HFFc6 (cell line): ENCODE results near the gene KLLN. TPM values are rescaled to one million over a fixed set of nuclear protein-coding genes. Genes with fewer than 3 reads are reported as not detected.
"Not testable (repeated sequence)": the region's sequence is repeated elsewhere in the genome, so short reads cannot be mapped to it uniquely, and the experiment has no call there.

Experiments
- DNase-seq: peaks from one replicate; pipeline ENCODE4 v3.0.0-alpha.2; 2018
- H3K27ac Mint-ChIP-seq: 2 replicates; pipeline ENCODE4 v1.8.0; 2020; ENCODE audit warnings: mild to moderate bottlenecking, mixed read lengths
- H3K27me3 Mint-ChIP-seq: 2 replicates; pipeline ENCODE4 v1.8.0; 2021; ENCODE audit warnings: mild to moderate bottlenecking, moderate library complexity, mixed read lengths; ENCODE audit not compliant: insufficient read depth
- H3K36me3 Mint-ChIP-seq: 2 replicates; pipeline ENCODE4 v1.8.0; 2021; ENCODE audit warnings: low read depth, mixed read lengths
- H3K4me1 Mint-ChIP-seq: 2 replicates; pipeline ENCODE4 v1.8.0; 2020; ENCODE audit warnings: low read depth, mixed read lengths
- H3K4me3 Mint-ChIP-seq: 2 replicates; pipeline ENCODE4 v1.8.0; 2020; ENCODE audit warnings: mild to moderate bottlenecking, moderate library complexity, mixed read lengths
- H3K9me3 Mint-ChIP-seq: 2 replicates; pipeline ENCODE4 v1.8.0; 2020; ENCODE audit warnings: mild to moderate bottlenecking, mixed read lengths
- CTCF ChIP-seq: fragments of 200-600 bp; sonication (generic); IDR thresholded peaks from 2 replicates; pipeline ENCODE4 v1.5.0; 2021; ENCODE audit warnings: antibody characterized with exemption, mild to moderate bottlenecking
- long read RNA-seq: library from polyadenylated mRNA; unstranded; transcript quantifications from one replicate; pipeline ENCODE4 v2.0.0, GENCODE V29; 2019
- total RNA-seq, 6 experiments: library from RNA; stranded (reverse); fragmentation: NEBNext Ultra II Directional; extraction: Animal tissue kit (Norgen Biotek cat#: 25700); gene quantifications; 2 replicates in 1 of 6; 3 replicates in 5 of 6; pipeline ENCODE4 v1.2.3, GENCODE V29; 2021

The KLLN gene, protein sequence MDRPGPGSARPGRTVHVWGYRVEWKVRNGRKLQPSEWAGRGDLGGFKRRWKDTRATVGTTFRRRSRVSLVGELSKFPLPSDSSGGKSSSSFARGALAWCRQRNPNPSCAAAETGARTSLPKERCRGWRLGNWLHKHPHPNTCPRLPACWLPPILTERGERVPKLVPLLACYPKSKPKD
- total RNA-seq = under 1 TPM; 0.65 to 0.77 (median 0.73) TPM
- long read RNA-seq, full-length matches to known transcripts = 2 of 2 reads
- long read RNA-seq, partial matches to known transcripts = 0 of 2 reads
- long read RNA-seq, other reads (novel, unspliced or antisense) = 0 of 2 reads

- H3K27ac Mint-ChIP-seq = peak within 1 kb of the TSS; percentile 98
- peak within 1 kb of the TSS; percentile 98 for H3K4me3 Mint-ChIP-seq
- DNase-seq = peak; percentile 91
- TF ChIP-seq CTCF = no peak
- no peaks in the 10 kb centered on the region for H3K9me3 Mint-ChIP-seq
- H3K4me1 Mint-ChIP-seq = peaks cover 27% of the 10 kb centered on the region
- H3K36me3 Mint-ChIP-seq = peaks cover 31% of the 10 kb centered on the region
- H3K27me3 Mint-ChIP-seq = peaks cover 3% of the 10 kb centered on the region; the same call in 1 of the 2 replicates
These were observed at the start of gene KLLN, which contains the start of gene PTEN for GRCh38 chr10:87863053-87863943. Gene KLLN, minus strand, starts transcription at chr10:87863533. Its CDS starts 1,046 bp downstream, at chr10:87862487. Gene PTEN, plus strand, starts transcription at chr10:87863625. Its CDS starts 845 bp downstream, at chr10:87864470.

- H3K4me1 Mint-ChIP-seq = peaks cover 18% of the 10 kb centered on the region
- not testable (repeated sequence) for H3K4me3 Mint-ChIP-seq, H3K27me3 Mint-ChIP-seq, H3K9me3 Mint-ChIP-seq, DNase-seq, H3K27ac Mint-ChIP-seq
- H3K36me3 Mint-ChIP-seq = peaks cover 81% of the 10 kb centered on the region
These were observed 40.1 kb upstream of the KLLN start for GRCh38 chr10:87903396-87903795.

GRCh38 chr10:87897957-87898356 is 34.6 kb upstream of the KLLN start:
- H3K9me3 Mint-ChIP-seq, H3K27ac Mint-ChIP-seq, H3K27me3 Mint-ChIP-seq, DNase-seq, H3K4me3 Mint-ChIP-seq: not testable (repeated sequence)
- peaks cover 16% of the 10 kb centered on the region for H3K4me1 Mint-ChIP-seq
- peaks cover 71% of the 10 kb centered on the region for H3K36me3 Mint-ChIP-seq

GRCh38 chr10:87896216-87896615 is 32.9 kb upstream of the KLLN start:
- Mint-ChIP-seq H3K4me3 (no peak overlapping the region), H3K9me3 (peaks cover 5% of the 10 kb centered on the region; the same call in 1 of the 2 replicates), H3K4me1 (peaks cover 26% of the 10 kb centered on the region), H3K27ac (no peak overlapping the region), H3K27me3 (no peaks in the 10 kb centered on the region; the same call in 1 of the 2 replicates), H3K36me3 (peaks cover 61% of the 10 kb centered on the region)
- TF ChIP-seq CTCF = no peak
- no peak for DNase-seq

GRCh38 chr10:87895430-87895829 is 32.1 kb upstream of the KLLN start:
- no peak for TF ChIP-seq CTCF
- H3K27ac Mint-ChIP-seq = no peak overlapping the region
- DNase-seq = no peak

DNA sequence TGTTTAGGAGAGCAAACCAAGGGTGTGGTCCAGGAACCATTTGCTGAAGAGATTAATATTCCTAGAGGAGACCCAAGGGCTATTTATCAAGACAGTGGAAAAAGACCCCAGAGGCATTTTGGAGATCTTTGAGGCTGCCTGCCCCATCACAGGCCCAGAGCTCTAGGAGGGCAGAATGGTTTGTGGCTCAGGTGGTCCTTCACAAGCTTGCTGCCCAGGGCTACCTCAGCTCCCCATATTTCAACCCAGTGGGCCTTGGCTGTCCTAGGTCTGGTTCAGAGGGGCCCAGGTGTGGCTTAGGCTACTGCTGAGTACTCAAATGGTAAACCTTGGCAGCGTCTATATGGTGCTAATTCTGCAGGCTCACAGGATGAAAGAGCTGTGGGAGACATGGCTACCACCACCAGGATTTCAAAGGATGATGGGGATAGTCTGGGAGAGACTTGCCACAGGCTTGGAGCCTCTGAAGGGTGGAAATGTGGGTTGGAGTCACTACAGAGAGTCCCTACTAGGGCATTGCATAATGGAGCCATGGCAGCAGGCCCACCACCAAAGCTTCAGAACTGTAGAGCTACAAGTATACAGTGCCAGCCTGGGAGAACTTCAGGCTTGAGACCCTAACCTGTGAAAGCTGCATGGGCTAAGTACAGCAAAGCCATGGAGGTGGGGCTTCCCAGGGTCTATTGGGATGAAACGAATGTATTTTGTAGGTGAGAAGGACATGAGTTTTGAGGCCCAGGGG is 24.4 kb upstream of the KLLN start:
- Mint-ChIP-seq H3K27ac (no peak overlapping the region), H3K27me3 (peaks cover 2% of the 10 kb centered on the region), H3K4me3 (no peak overlapping the region), H3K9me3 (peaks cover 5% of the 10 kb centered on the region; the same call in 1 of the 2 replicates), H3K36me3 (peaks cover 41% of the 10 kb centered on the region), H3K4me1 (peaks cover 32% of the 10 kb centered on the region)
- DNase-seq = no peak
- no peak for TF ChIP-seq CTCF

More at GRCh38 chr10:87895430-87895829, 32.1 kb upstream of the KLLN start:
- Mint-ChIP-seq H3K27me3 (no peaks in the 10 kb centered on the region; the same call in 1 of the 2 replicates), H3K4me3 (no peak overlapping the region), H3K36me3 (peaks cover 54% of the 10 kb centered on the region), H3K4me1 (peaks cover 21% of the 10 kb centered on the region), H3K9me3 (0 out of 2 replicates have a peak, but pooled peaks cover 5% of the 10 kb centered on the region)
